HepG2 (cell line): ENCODE measurements around the gene TMTC2. TPM values are rescaled to one million over a fixed set of nuclear protein-coding genes. Genes with fewer than 3 reads are reported as not detected.

ENCODE experiments used
- CREM ChIP-seq, 2 experiments: sonication (generic) in 1 of 2; formaldehyde crosslinking in 1 of 2; IDR thresholded peaks; 2 replicates each; pipeline versions ENCODE4 v1.4.0 to v1.6.1; 2016 to 2020; ENCODE audit warnings: antibody characterized with exemption in 1 of 2, mild to moderate bottlenecking in 1 of 2, missing genetic modification reagents in 1 of 2
- DMAP1 ChIP-seq: IDR thresholded peaks from 2 replicates; pipeline ENCODE4 v1.6.1; 2016
- FOXM1 ChIP-seq: sonication (generic); formaldehyde crosslinking; IDR thresholded peaks from 2 replicates; pipeline ENCODE4 v1.5.0; 2020; ENCODE audit warnings: missing genetic modification reagents
- GABPB1 ChIP-seq: IDR thresholded peaks from 2 replicates; pipeline ENCODE4 v1.6.1; 2016; ENCODE audit warnings: mild to moderate bottlenecking, missing genetic modification reagents, moderate library complexity, missing compliant biosample characterization
- HDAC1 ChIP-seq: sonication (generic); formaldehyde crosslinking; IDR thresholded peaks from 2 replicates; pipeline ENCODE4 v1.5.1; 2020; ENCODE audit warnings: mild to moderate bottlenecking, missing genetic modification reagents
- HIVEP1 ChIP-seq: sonication (generic); formaldehyde crosslinking; IDR thresholded peaks from 2 replicates; pipeline ENCODE4 v1.4.0; 2020; ENCODE audit warnings: mild to moderate bottlenecking, missing genetic modification reagents
- KDM5B ChIP-seq: sonication (generic); formaldehyde crosslinking; IDR thresholded peaks from 2 replicates; pipeline ENCODE4 v1.4.0; 2020; ENCODE audit warnings: missing genetic modification reagents, mild to moderate bottlenecking, borderline replicate concordance
- KLF9 ChIP-seq: IDR thresholded peaks from 2 replicates; pipeline ENCODE4 v1.6.1; 2016; ENCODE audit warnings: low read depth
- KMT2A ChIP-seq: sonication (generic); formaldehyde crosslinking; IDR thresholded peaks from 2 replicates; pipeline ENCODE4 v1.4.0; 2020; ENCODE audit warnings: missing genetic modification reagents
- NONO ChIP-seq, 2 experiments: fragments of 450-650 bp in 1 of 2; sonication (generic) in 1 of 2; formaldehyde crosslinking in 1 of 2; IDR thresholded peaks in 1 of 2; conservative IDR thresholded peaks in 1 of 2; 2 replicates each; pipeline versions ENCODE4 v1.6.1 to v1.8.0; 2017 to 2022; ENCODE audit warnings: mild to moderate bottlenecking in 1 of 2, missing genetic modification reagents in 1 of 2, moderate library complexity in 1 of 2
- POGZ ChIP-seq: sonication (generic); formaldehyde crosslinking; IDR thresholded peaks from 2 replicates; pipeline ENCODE4 v1.4.0; 2020; ENCODE audit warnings: mild to moderate bottlenecking, missing genetic modification reagents
- RARG ChIP-seq: sonication (generic); formaldehyde crosslinking; IDR thresholded peaks from 2 replicates; pipeline ENCODE4 v1.4.0; 2020; ENCODE audit warnings: low read depth, mild to moderate bottlenecking, missing genetic modification reagents
- SOX13 ChIP-seq, 3 experiments: fragments of 450-650 bp in 1 of 3; sonication (generic) in 1 of 3; formaldehyde crosslinking in 1 of 3; IDR thresholded peaks in 2 of 3; conservative IDR thresholded peaks in 1 of 3; 2 replicates each; pipeline versions ENCODE4 v1.5.0 to v1.6.1; 2016 to 2020; ENCODE audit warnings: antibody characterized with exemption in 1 of 3, mild to moderate bottlenecking in 1 of 3, missing compliant biosample characterization in 1 of 3, missing genetic modification reagents in 1 of 3, moderate library complexity in 1 of 3
- ZKSCAN8 ChIP-seq: IDR thresholded peaks from 2 replicates; pipeline ENCODE4 v1.6.1; 2016; ENCODE audit warnings: borderline replicate concordance, missing genetic modification reagents, missing compliant biosample characterization
- ZNF10 ChIP-seq: sonication (generic); formaldehyde crosslinking; IDR thresholded peaks from 2 replicates; pipeline ENCODE4 v1.4.0; 2020; ENCODE audit warnings: mild to moderate bottlenecking, low read depth, missing genetic modification reagents, borderline replicate concordance
- ZNF335 ChIP-seq: sonication (generic); formaldehyde crosslinking; IDR thresholded peaks from 2 replicates; pipeline ENCODE4 v1.4.0; 2020; ENCODE audit warnings: missing genetic modification reagents
- ZNF556 ChIP-seq: sonication (generic); formaldehyde crosslinking; IDR thresholded peaks from 2 replicates; pipeline ENCODE4 v1.4.0; 2020; ENCODE audit warnings: mild to moderate bottlenecking, missing genetic modification reagents, borderline replicate concordance
- ZNF644 ChIP-seq: IDR thresholded peaks from 2 replicates; pipeline ENCODE4 v1.6.1; 2016; ENCODE audit warnings: low read depth
- polyA plus RNA-seq, 8 experiments: library from polyadenylated mRNA; depleted of rRNA in 3 of 8; stranded (reverse) in 7 of 8; unstranded in 1 of 8; fragments of >200 nt; fragmentation: Illumina TruSeq in 4 of 8; extraction: Trizol in 4 of 8; gene quantifications; 2 replicates each; pipeline versions ENCODE4 v1.2.1 to v1.2.3, GENCODE V29; 2011 to 2016; ENCODE audit warnings: low read depth in 4 of 8, missing spikeins in 1 of 8, mixed read lengths in 1 of 8; ENCODE audit not compliant: insufficient read depth in 1 of 8
- total RNA-seq, 5 experiments: library from RNA; depleted of rRNA; stranded (reverse); fragments of >200 nt; fragmentation: Illumina TruSeq; extraction: Trizol; gene quantifications; 2 replicates each; pipeline ENCODE4 v1.2.3, GENCODE V29; 2016; ENCODE audit warnings: low read depth in 1 of 5
- TF ChIP-seq, protein P1 (sequence below): sonication (generic); formaldehyde crosslinking; IDR thresholded peaks from 2 replicates; pipeline ENCODE4 v1.8.0; 2023; ENCODE audit warnings: mild to moderate bottlenecking, missing genetic modification reagents
- TF ChIP-seq, protein P2 (sequence below): sonication (generic); formaldehyde crosslinking; IDR thresholded peaks from 2 replicates; pipeline ENCODE4 v1.8.0; 2022; ENCODE audit warnings: mild to moderate bottlenecking, missing genetic modification reagents, borderline replicate concordance
- TF ChIP-seq, protein P3 (sequence below): sonication (generic); formaldehyde crosslinking; IDR thresholded peaks from 2 replicates; pipeline ENCODE4 v1.4.0; 2020; ENCODE audit warnings: missing genetic modification reagents
- TF ChIP-seq, protein P4 (sequence below): sonication (generic); formaldehyde crosslinking; IDR thresholded peaks from 2 replicates; pipeline ENCODE4 v1.4.0; 2020; ENCODE audit warnings: mild to moderate bottlenecking, low read depth, missing genetic modification reagents
- TF ChIP-seq, protein P5 (sequence below): sonication (generic); formaldehyde crosslinking; IDR thresholded peaks from 2 replicates; pipeline ENCODE4 v1.4.0; 2020; ENCODE audit warnings: missing genetic modification reagents
- TF ChIP-seq, protein P6 (sequence below): sonication (generic); formaldehyde crosslinking; IDR thresholded peaks from 2 replicates; pipeline ENCODE4 v1.8.0; 2022; ENCODE audit warnings: missing genetic modification reagents, low read depth, mild to moderate bottlenecking, borderline replicate concordance

The TMTC2 gene
- total and polyA plus RNA-seq, 2 of the 13 experiments (the other 11 are each of a cell fraction or from before 2014, with no cell fraction given) = 0.55 to 0.63 TPM

DNA sequence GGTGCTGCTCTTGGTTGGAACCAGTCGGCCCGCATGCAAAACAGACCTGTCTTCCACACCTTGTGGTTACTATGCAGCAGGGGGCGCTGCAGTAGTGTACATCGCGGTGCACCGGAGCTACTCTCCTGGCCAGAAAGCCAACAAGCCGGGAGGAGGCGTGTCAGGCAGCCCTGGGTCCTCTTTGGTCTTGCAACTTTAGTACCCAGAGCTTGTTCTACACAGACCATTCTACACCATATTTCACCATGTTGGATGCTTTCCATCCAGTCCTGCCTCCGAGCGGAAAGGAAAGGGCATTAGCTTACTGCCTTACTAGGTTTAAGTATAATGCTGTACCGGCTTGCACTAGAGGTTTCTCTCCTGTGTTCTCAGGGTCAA, 927 bp upstream of the TMTC2 start (continued):
- TF ChIP-seq HDAC1 = no peak
- TF ChIP-seq CREM (IDR thresholded peaks at IDR 0.05) = no peak
- TF ChIP-seq CREM (CRISPR knock-in tag; IDR thresholded peaks at IDR 0.05) = no peak
- TF ChIP-seq, protein P1, sequence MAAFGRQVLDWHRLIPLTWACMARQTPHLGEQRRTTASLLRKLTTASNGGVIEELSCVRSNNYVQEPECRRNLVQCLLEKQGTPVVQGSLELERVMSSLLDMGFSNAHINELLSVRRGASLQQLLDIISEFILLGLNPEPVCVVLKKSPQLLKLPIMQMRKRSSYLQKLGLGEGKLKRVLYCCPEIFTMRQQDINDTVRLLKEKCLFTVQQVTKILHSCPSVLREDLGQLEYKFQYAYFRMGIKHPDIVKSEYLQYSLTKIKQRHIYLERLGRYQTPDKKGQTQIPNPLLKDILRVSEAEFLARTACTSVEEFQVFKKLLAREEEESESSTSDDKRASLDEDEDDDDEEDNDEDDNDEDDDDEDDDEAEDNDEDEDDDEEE = no peak
- no peak; the same call in 1 of the 2 replicates for TF ChIP-seq RARG (CRISPR knock-in tag)
- peak; percentile 59; the same call in 1 of the 2 replicates for TF ChIP-seq ZNF556 (CRISPR knock-in tag)
- TF ChIP-seq HIVEP1 (CRISPR knock-in tag) = no peak
- TF ChIP-seq KLF9 (CRISPR knock-in tag) = peak; percentile 83; the same call in 1 of the 2 replicates
- TF ChIP-seq KMT2A (CRISPR knock-in tag) = no peak
- TF ChIP-seq, protein P2, sequence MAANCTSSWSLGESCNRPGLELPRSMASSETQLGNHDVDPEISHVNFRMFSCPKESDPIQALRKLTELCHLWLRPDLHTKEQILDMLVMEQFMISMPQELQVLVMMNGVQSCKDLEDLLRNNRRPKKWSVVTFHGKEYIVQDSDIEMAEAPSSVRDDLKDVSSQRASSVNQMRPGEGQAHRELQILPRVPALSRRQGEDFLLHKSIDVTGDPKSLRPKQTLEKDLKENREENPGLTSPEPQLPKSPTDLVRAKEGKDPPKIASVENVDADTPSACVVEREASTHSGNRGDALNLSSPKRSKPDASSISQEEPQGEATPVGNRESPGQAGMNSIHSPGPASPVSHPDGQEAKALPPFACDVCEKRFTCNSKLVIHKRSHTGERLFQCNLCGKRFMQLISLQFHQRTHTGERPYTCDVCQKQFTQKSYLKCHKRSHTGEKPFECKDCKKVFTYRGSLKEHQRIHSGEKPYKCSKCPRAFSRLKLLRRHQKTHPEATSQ (CRISPR knock-in tag) = no peak
- TF ChIP-seq KDM5B = no peak; the same call in 1 of the 2 replicates
- 0 out of 2 replicates have a peak, but pooled peaks have one; percentile 30 for TF ChIP-seq ZKSCAN8
- TF ChIP-seq NONO (IDR thresholded peaks at IDR 0.05) = no peak
- 0 out of 2 replicates have a peak, but pooled peaks have one; percentile 24 for TF ChIP-seq NONO (CRISPR knock-in tag; conservative IDR thresholded peaks at IDR 0.05)
- TF ChIP-seq, protein P3, sequence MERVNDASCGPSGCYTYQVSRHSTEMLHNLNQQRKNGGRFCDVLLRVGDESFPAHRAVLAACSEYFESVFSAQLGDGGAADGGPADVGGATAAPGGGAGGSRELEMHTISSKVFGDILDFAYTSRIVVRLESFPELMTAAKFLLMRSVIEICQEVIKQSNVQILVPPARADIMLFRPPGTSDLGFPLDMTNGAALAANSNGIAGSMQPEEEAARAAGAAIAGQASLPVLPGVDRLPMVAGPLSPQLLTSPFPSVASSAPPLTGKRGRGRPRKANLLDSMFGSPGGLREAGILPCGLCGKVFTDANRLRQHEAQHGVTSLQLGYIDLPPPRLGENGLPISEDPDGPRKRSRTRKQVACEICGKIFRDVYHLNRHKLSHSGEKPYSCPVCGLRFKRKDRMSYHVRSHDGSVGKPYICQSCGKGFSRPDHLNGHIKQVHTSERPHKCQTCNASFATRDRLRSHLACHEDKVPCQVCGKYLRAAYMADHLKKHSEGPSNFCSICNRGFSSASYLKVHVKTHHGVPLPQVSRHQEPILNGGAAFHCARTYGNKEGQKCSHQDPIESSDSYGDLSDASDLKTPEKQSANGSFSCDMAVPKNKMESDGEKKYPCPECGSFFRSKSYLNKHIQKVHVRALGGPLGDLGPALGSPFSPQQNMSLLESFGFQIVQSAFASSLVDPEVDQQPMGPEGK (CRISPR knock-in tag) = peak; percentile 39; the same call in 1 of the 2 replicates
- TF ChIP-seq, protein P4, sequence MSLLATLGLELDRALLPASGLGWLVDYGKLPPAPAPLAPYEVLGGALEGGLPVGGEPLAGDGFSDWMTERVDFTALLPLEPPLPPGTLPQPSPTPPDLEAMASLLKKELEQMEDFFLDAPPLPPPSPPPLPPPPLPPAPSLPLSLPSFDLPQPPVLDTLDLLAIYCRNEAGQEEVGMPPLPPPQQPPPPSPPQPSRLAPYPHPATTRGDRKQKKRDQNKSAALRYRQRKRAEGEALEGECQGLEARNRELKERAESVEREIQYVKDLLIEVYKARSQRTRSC (CRISPR knock-in tag) = no peak
- 0 out of 2 replicates have a peak, but pooled peaks have one; percentile 42 for TF ChIP-seq ZNF335 (CRISPR knock-in tag)
- TF ChIP-seq, protein P5, sequence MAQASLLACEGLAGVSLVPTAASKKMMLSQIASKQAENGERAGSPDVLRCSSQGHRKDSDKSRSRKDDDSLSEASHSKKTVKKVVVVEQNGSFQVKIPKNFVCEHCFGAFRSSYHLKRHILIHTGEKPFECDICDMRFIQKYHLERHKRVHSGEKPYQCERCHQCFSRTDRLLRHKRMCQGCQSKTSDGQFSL (CRISPR knock-in tag) = no peak
- TF ChIP-seq, protein P6, sequence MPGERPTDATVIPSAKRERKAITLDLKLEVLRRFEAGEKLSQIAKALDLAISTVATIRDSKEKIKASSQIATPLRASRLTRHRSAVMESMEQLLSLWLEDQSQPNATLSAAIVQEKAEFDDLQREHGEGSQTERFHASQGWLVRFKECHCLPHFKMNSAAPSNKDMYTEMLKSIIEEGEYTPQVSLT (CRISPR knock-in tag) = no peak
- 0 out of 2 replicates have a peak, but pooled peaks have one; percentile 11 for TF ChIP-seq DMAP1 (CRISPR knock-in tag)
- peak; percentile 61; the same call in 1 of the 2 replicates for TF ChIP-seq POGZ (CRISPR knock-in tag)
- no peak for TF ChIP-seq FOXM1
- no peak for TF ChIP-seq SOX13 (IDR thresholded peaks at IDR 0.05)
- no peak for TF ChIP-seq SOX13 (CRISPR knock-in tag; conservative IDR thresholded peaks at IDR 0.05 in 1 of 2, IDR thresholded peaks at IDR 0.05 in 1 of 2)
- 0 out of 2 replicates have a peak, but pooled peaks have one; percentile 58 for TF ChIP-seq ZNF644 (CRISPR knock-in tag)
- TF ChIP-seq GABPB1 = peak; percentile 44; the same call in 1 of the 2 replicates
- TF ChIP-seq ZNF10 (CRISPR knock-in tag) = no peak
